GM12878 (cell line): ENCODE data around the gene BCL2L14. TPM values are rescaled to one million over a fixed set of nuclear protein-coding genes. Genes with fewer than 3 reads are reported as not detected.
A peak's percentile ranks its signal among the peaks of the same experiment; 100 is the strongest.

ENCODE experiments used
- BHLHE40 ChIP-seq, 2 experiments: fragments of 450-650 bp in 1 of 2; IDR thresholded peaks; 2 replicates each; pipeline ENCODE4 v1.6.1; 2011 to 2017; ENCODE audit warnings: low read depth in 2 of 2, borderline replicate concordance in 1 of 2, improper control_type of control experiment in 1 of 2, low read length in 1 of 2, mild to moderate bottlenecking in 1 of 2
- CEBPB ChIP-seq, 2 experiments: fragments of 150-350 bp in 1 of 2; IDR thresholded peaks; 2 replicates each; pipeline ENCODE4 v1.6.1; 2012 to 2014; ENCODE audit warnings: low read depth in 2 of 2, low read length in 2 of 2, borderline replicate concordance in 1 of 2, inconsistent platforms in 1 of 2
- CHD2 ChIP-seq: IDR thresholded peaks from 2 replicates; pipeline ENCODE4 v1.6.1; 2011; ENCODE audit warnings: low read depth, low read length, improper control_type of control experiment, borderline replicate concordance
- CTCF ChIP-seq, 3 experiments: IDR thresholded peaks in 2 of 3; conservative IDR thresholded peaks in 1 of 3; 2 replicates each; pipeline ENCODE4 v1.5.1; 2011; ENCODE audit warnings: low read depth in 3 of 3, low read length in 3 of 3, mild to moderate bottlenecking in 3 of 3, control low read depth in 2 of 3, moderate library complexity in 2 of 3, inconsistent platforms in 1 of 3, mixed read lengths in 1 of 3; ENCODE audit not compliant: control insufficient read depth in 2 of 3, insufficient read depth in 1 of 3; ENCODE audit errors: extremely low read depth in 1 of 3
- E4F1 ChIP-seq: fragments of 450-650 bp; IDR thresholded peaks from 2 replicates; pipeline ENCODE4 v1.6.1; 2018; ENCODE audit warnings: borderline replicate concordance, mild to moderate bottlenecking; ENCODE audit not compliant: partially characterized antibody
- ELK1 ChIP-seq: IDR thresholded peaks from 2 replicates; pipeline ENCODE4 v1.6.1; 2012; ENCODE audit warnings: low read depth, low read length, improper control_type of control experiment
- ETV6 ChIP-seq, 2 experiments: fragments of 450-650 bp in 1 of 2; IDR thresholded peaks in 1 of 2; conservative IDR thresholded peaks in 1 of 2; 2 replicates each; pipeline ENCODE4 v1.6.1; 2014; ENCODE audit warnings: antibody characterized with exemption in 1 of 2, borderline replicate concordance in 1 of 2, low read depth in 1 of 2, mild to moderate bottlenecking in 1 of 2, moderate library complexity in 1 of 2
- HDAC2 ChIP-seq: fragments of 200-600 bp; sonication (generic); IDR thresholded peaks from 2 replicates; pipeline ENCODE4 v1.6.1; 2017
- IRF5 ChIP-seq: fragments of 450-650 bp; IDR thresholded peaks from 2 replicates; pipeline ENCODE4 v1.6.1; 2017; ENCODE audit warnings: borderline replicate concordance
- JUNB ChIP-seq: IDR thresholded peaks from 2 replicates; pipeline ENCODE4 v1.6.1; 2016; ENCODE audit warnings: antibody characterized with exemption, mild to moderate bottlenecking
- MTA2 ChIP-seq: fragments of 450-650 bp; IDR thresholded peaks from 2 replicates; pipeline ENCODE4 v1.6.1; 2016; ENCODE audit warnings: low read depth, mild to moderate bottlenecking, moderate library complexity
- POU2F2 ChIP-seq: IDR thresholded peaks from 3 replicates; pipeline ENCODE4 v1.6.1; 2011; ENCODE audit warnings: low read depth, mild to moderate bottlenecking, low read length, borderline replicate concordance
- RAD21 ChIP-seq: IDR thresholded peaks from 2 replicates; pipeline ENCODE4 v1.6.1; 2011; ENCODE audit warnings: mild to moderate bottlenecking, low read depth, low read length, moderate library complexity; ENCODE audit not compliant: insufficient read depth
- RAD51 ChIP-seq: fragments of 450-650 bp; IDR thresholded peaks from 2 replicates; pipeline ENCODE4 v1.6.1; 2016; ENCODE audit warnings: moderate library complexity, mild to moderate bottlenecking, inconsistent platforms
- RFX5 ChIP-seq: IDR thresholded peaks from 2 replicates; pipeline ENCODE4 v1.6.1; 2011; ENCODE audit warnings: low read depth, low read length, improper control_type of control experiment
- RUNX3 ChIP-seq: IDR thresholded peaks from 2 replicates; pipeline ENCODE4 v1.6.1; 2012; ENCODE audit warnings: low read length, inconsistent platforms
- SMAD1 ChIP-seq: fragments of 450-650 bp; IDR thresholded peaks from 2 replicates; pipeline ENCODE4 v1.6.1; 2018; ENCODE audit warnings: mild to moderate bottlenecking, low read depth; ENCODE audit not compliant: partially characterized antibody
- SP1 ChIP-seq: IDR thresholded peaks from one replicate; pipeline ENCODE4 v1.6.1; 2011; ENCODE audit warnings: low read depth, low read length
- SREBF1 ChIP-seq: IDR thresholded peaks from 2 replicates; pipeline ENCODE4 v1.6.1; 2012; ENCODE audit warnings: mild to moderate bottlenecking, low read length
- SREBF2 ChIP-seq: IDR thresholded peaks from 2 replicates; pipeline ENCODE4 v1.6.1; 2012; ENCODE audit warnings: mild to moderate bottlenecking, low read length
- STAT1 ChIP-seq: fragments of 450-650 bp; conservative IDR thresholded peaks from 2 replicates; pipeline ENCODE4 v1.6.1; 2014; ENCODE audit warnings: antibody characterized with exemption, mild to moderate bottlenecking
- TARDBP ChIP-seq: IDR thresholded peaks from 2 replicates; pipeline ENCODE4 v1.6.1; 2016; ENCODE audit warnings: borderline replicate concordance
- WRNIP1 ChIP-seq: IDR thresholded peaks from 2 replicates; pipeline ENCODE4 v1.6.1; 2011; ENCODE audit warnings: low read depth, low read length, improper control_type of control experiment, borderline replicate concordance
- polyA plus RNA-seq, 11 experiments: library from polyadenylated mRNA; depleted of rRNA in 4 of 11; unstranded in 6 of 11; stranded (reverse) in 5 of 11; fragments of >200 nt; fragmentation: Nextera tagmentation in 4 of 11; fragmentation: Illumina TruSeq in 1 of 11; extraction: Ambion mirVana in 4 of 11; extraction: Trizol in 1 of 11; gene quantifications; 1 replicate in 1 of 11; 2 replicates in 10 of 11; pipeline versions ENCODE4 v1.2.1 to v1.2.3, GENCODE V29; 2011 to 2016; ENCODE audit warnings: inconsistent platforms in 2 of 11, missing spikeins in 2 of 11, low read depth in 1 of 11
- total RNA-seq, 4 experiments: library from RNA; depleted of rRNA in 3 of 4; stranded (reverse); fragments of >200 nt in 3 of 4; fragmentation: Illumina TruSeq in 1 of 4; extraction: Trizol in 1 of 4; gene quantifications; 2 replicates each; pipeline versions ENCODE4 v1.2.1 to v1.2.3, GENCODE V29; 2013 to 2021

Gene BCL2L14
- total and polyA plus RNA-seq, 10 of the 15 experiments (the other 5 are each of a cell fraction or from before 2014, with no cell fraction given), result 0.59 to 2.5 (median 0.90) TPM

DNA sequence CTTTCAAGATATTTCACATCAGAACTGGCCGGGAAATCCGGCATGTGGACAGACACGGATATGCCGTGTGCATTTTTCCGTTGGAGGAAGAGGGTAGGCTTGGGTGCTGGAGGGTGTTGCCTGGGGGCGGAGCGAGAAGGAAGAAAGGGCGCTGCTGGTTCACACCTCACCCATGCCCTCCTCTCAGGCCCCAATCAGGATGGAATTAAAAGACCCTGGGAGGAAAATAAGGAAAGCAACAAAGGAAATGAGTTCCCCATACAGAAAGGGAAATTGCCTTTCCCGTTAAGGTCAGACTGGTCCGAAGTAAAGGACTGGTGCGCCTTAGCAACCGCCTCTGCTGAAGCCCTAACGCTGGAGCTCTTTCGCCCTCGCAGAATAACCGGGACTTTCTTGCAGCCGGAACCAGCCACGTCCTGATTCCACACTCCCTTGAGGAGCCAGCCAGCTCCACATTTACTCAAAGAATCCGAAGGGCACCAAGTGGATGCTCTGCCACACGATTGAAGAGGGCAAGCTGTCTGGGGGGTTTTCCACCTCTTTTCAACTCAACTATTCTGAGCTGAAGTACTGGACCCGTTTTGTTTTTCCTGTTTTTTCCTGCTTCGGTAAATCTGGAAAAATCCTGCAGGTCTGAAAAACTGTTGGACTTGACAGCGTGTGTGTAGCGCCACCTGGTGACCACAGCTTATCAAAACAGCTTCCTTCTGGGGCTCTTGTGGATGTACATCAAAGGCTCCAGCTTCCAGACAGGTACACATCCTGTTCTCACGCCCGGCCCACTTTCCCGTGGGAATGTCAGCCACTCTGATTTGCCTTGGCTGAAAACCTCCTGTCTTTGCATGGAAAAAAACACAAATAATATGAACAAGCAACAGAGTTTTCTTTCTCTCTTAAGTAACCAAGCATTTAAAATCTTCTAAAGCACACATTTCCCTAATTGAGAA is 37.6 kb upstream of the BCL2L14 start (continued):
- TF ChIP-seq ELK1 (no peak; the same call in 1 of the 2 replicates), BHLHE40 (IDR thresholded peaks at IDR 0.05; ENCODE audit: borderline replicate concordance in 1 of 2, low read depth in 2 of 2, low read length in 1 of 2) (no peak), RAD51 (peak; percentile 24; the same call in 1 of the 2 replicates), STAT1 (0 out of 2 replicates have a peak, but pooled peaks have one; percentile 24), SREBF2 (no peak), CTCF (IDR thresholded peaks at IDR 0.05 in 2 of 3, conservative IDR thresholded peaks at IDR 0.05 in 1 of 3; ENCODE audit: control insufficient read depth in 2 of 3, extremely low read depth in 1 of 3, insufficient read depth in 1 of 3, low read depth in 3 of 3, low read length in 3 of 3) (peak; percentile 81 to 86 (median 82)), MTA2 (no peak), HDAC2 (no peak), POU2F2 (no peak), RFX5 (0 out of 2 replicates have a peak, but pooled peaks have one; percentile 26), SP1 (no peak), SMAD1 (no peak), WRNIP1 (no peak), SREBF1 (no peak), TARDBP (no peak), JUNB (no peak), RUNX3 (peak; percentile 77; the same call in 1 of the 2 replicates), CHD2 (no peak), E4F1 (no peak), ETV6 (conservative IDR thresholded peaks at IDR 0.05 in 1 of 2, IDR thresholded peaks at IDR 0.05 in 1 of 2; ENCODE audit: borderline replicate concordance in 1 of 2, low read depth in 1 of 2) (peak in 1 of 2 experiments; percentile 25; a peak in 1 of 4 replicates), IRF5 (no peak), CEBPB (IDR thresholded peaks at IDR 0.05; ENCODE audit: borderline replicate concordance in 1 of 2, low read depth in 2 of 2, low read length in 2 of 2) (no peak), RAD21 (peak; percentile 96)
